A549 (cell line): ENCODE results near the gene CGRRF1. TPM values are rescaled to one million over a fixed set of nuclear protein-coding genes. Genes with fewer than 3 reads are reported as not detected.

ENCODE experiments used
- ATAC-seq, 2 experiments: fragments of 200-7000 bp in 1 of 2; fragments of >200 bp in 1 of 2; cut with Nextera tagmentation in 1 of 2; cut with Tn5 transposase in 1 of 2; 3 replicates each; pipeline versions ENCODE4 v1.8.0 to v1.9.1; 2018 to 2020; ENCODE audit warnings: mild to moderate bottlenecking in 1 of 2, moderate library complexity in 1 of 2
- CTCF ChIA-PET: fragments of 300-600 bp; sonication (Branson Sonifier 250); formaldehyde crosslinking; extraction: SDS; loops from one replicate; lab custom pipeline; 2021; ENCODE audit warnings: antibody characterized with exemption, inconsistent platforms; lab: Yijun Ruan, JAX
- POLR2A ChIA-PET: fragments of 350-600 bp; formaldehyde crosslinking; extraction: SDS; loops from one replicate; lab custom pipeline; 2021; ENCODE audit warnings: antibody characterized with exemption, inconsistent platforms; lab: Yijun Ruan, JAX
- DNase-seq, 2 experiments: peaks; one replicate each; pipeline versions ENCODE4 v3.0.0 to v3.0.0-alpha.2; 2011 to 2016; ENCODE audit warnings: low read depth in 1 of 2, low spot score in 1 of 2
- FAIRE-seq: peaks from 2 replicates; lab custom pipeline; 2011; peaks lifted over from hg19 to GRCh38; lab: Jason Lieb, UNC
- H3K27ac ChIP-seq, 2 experiments: fragments of >200 bp; sonication (Bioruptor Twin); formaldehyde crosslinking; 3 replicates each; pipeline ENCODE4 v1.5.1; 2016 to 2017
- H3K4me1 ChIP-seq: fragments of >200 bp; sonication (Bioruptor Twin); formaldehyde crosslinking; 3 replicates; pipeline ENCODE4 v1.6.1; 2016
- H3K4me2 ChIP-seq: fragments of >200 bp; sonication (Bioruptor Twin); formaldehyde crosslinking; 3 replicates; pipeline ENCODE4 v1.6.1; 2016
- H3K4me3 ChIP-seq: fragments of >200 bp; sonication (Bioruptor Twin); formaldehyde crosslinking; 3 replicates; pipeline ENCODE4 v1.5.1; 2016
- H3K9me3 ChIP-seq: fragments of >200 bp; sonication (Bioruptor Twin); formaldehyde crosslinking; 3 replicates; pipeline ENCODE4 v1.6.1; 2016
- ATOH8 ChIP-seq: fragments of 250-450 bp; sonication (Bioruptor Pico); IDR thresholded peaks from 2 replicates; pipeline ENCODE4 v1.5.0; 2020; ENCODE audit warnings: low read depth, mild to moderate bottlenecking, moderate library complexity
- BCL3 ChIP-seq: fragments of >200 bp; sonication (Bioruptor Twin); formaldehyde crosslinking; IDR thresholded peaks from 3 replicates; pipeline ENCODE4 v1.6.1; 2016
- BHLHE40 ChIP-seq: IDR thresholded peaks from 2 replicates; pipeline ENCODE4 v1.6.1; 2012; ENCODE audit warnings: low read depth, low read length, inconsistent platforms
- CBX8 ChIP-seq: fragments of 200-600 bp; sonication (generic); IDR thresholded peaks from 2 replicates; pipeline ENCODE4 v1.6.1; 2016
- CEBPB ChIP-seq, 2 experiments: fragments of >200 bp in 1 of 2; sonication (Bioruptor Twin) in 1 of 2; formaldehyde crosslinking in 1 of 2; IDR thresholded peaks; 2 replicates each; pipeline ENCODE4 v1.6.1; 2012 to 2016
- CHD4 ChIP-seq: fragments of 200-600 bp; sonication (generic); IDR thresholded peaks from 2 replicates; pipeline ENCODE4 v1.6.1; 2016; ENCODE audit warnings: antibody characterized with exemption, mild to moderate bottlenecking, borderline replicate concordance
- E2F6 ChIP-seq: IDR thresholded peaks from 2 replicates; pipeline ENCODE4 v1.6.1; 2012; ENCODE audit warnings: low read depth, borderline replicate concordance
- EHF ChIP-seq: fragments of 250-450 bp; sonication (Bioruptor Pico); IDR thresholded peaks from 2 replicates; pipeline ENCODE4 v1.5.0; 2020; ENCODE audit warnings: mild to moderate bottlenecking
- EP300 ChIP-seq, 2 experiments: fragments of >200 bp; sonication (Bioruptor Twin); formaldehyde crosslinking; IDR thresholded peaks; 2 replicates in 1 of 2; 3 replicates in 1 of 2; pipeline ENCODE4 v1.6.1; 2016 to 2017
- ESRRA ChIP-seq: fragments of 150-350 bp; IDR thresholded peaks from 2 replicates; pipeline ENCODE4 v1.6.1; 2014; ENCODE audit warnings: mild to moderate bottlenecking, low read length, borderline replicate concordance
- FOSL2 ChIP-seq, 2 experiments: fragments of 450-650 bp in 1 of 2; fragments of >200 bp in 1 of 2; sonication (Bioruptor Twin) in 1 of 2; formaldehyde crosslinking; IDR thresholded peaks; 2 replicates each; pipeline versions ENCODE4 v1.5.0 to v1.6.1; 2016 to 2020; ENCODE audit warnings: mild to moderate bottlenecking in 1 of 2, moderate library complexity in 1 of 2
- FOXS1 ChIP-seq: fragments of 250-450 bp; sonication (Bioruptor Pico); IDR thresholded peaks from 2 replicates; pipeline ENCODE4 v1.5.0; 2020; ENCODE audit warnings: mild to moderate bottlenecking, moderate library complexity
- HES2 ChIP-seq: fragments of >200 bp; sonication (Bioruptor Twin); formaldehyde crosslinking; IDR thresholded peaks from 2 replicates; pipeline ENCODE4 v1.6.1; 2016
- HEYL ChIP-seq: fragments of 250-450 bp; sonication (Bioruptor Pico); IDR thresholded peaks from 2 replicates; pipeline ENCODE4 v1.8.0; 2021; ENCODE audit warnings: mild to moderate bottlenecking, moderate library complexity
- HMGXB4 ChIP-seq: fragments of 250-450 bp; sonication (Bioruptor Pico); IDR thresholded peaks from 2 replicates; pipeline ENCODE4 v1.5.0; 2021; ENCODE audit warnings: mild to moderate bottlenecking, moderate library complexity, borderline replicate concordance
- HOXA7 ChIP-seq: fragments of 250-450 bp; sonication (Bioruptor Pico); IDR thresholded peaks from 2 replicates; pipeline ENCODE4 v1.5.0; 2020; ENCODE audit warnings: mild to moderate bottlenecking, moderate library complexity
- HOXB5 ChIP-seq: fragments of 250-450 bp; sonication (Bioruptor Pico); IDR thresholded peaks from 2 replicates; pipeline ENCODE4 v1.5.0; 2020; ENCODE audit warnings: mild to moderate bottlenecking, moderate library complexity
- JUNB ChIP-seq: fragments of >200 bp; sonication (Bioruptor Twin); formaldehyde crosslinking; IDR thresholded peaks from 2 replicates; pipeline ENCODE4 v1.6.1; 2016
- MAZ ChIP-seq: fragments of 150-350 bp; IDR thresholded peaks from 2 replicates; pipeline ENCODE4 v1.6.1; 2014; ENCODE audit warnings: antibody characterized with exemption, low read depth, low read length, borderline replicate concordance
- MYC ChIP-seq: IDR thresholded peaks from 2 replicates; pipeline ENCODE4 v1.6.1; 2012; ENCODE audit warnings: mild to moderate bottlenecking, inconsistent platforms, low read length, improper control_type of control experiment, borderline replicate concordance
- NPAS2 ChIP-seq: fragments of 250-450 bp; sonication (Bioruptor Pico); IDR thresholded peaks from 2 replicates; pipeline ENCODE4 v1.8.0; 2022; ENCODE audit warnings: mild to moderate bottlenecking, moderate library complexity, borderline replicate concordance
- NR3C1 ChIP-seq: fragments of >200 bp; sonication (Bioruptor Twin); formaldehyde crosslinking; IDR thresholded peaks from 3 replicates; pipeline ENCODE4 v1.6.1; 2017
- RARB ChIP-seq: fragments of 250-450 bp; sonication (Bioruptor Pico); IDR thresholded peaks from 2 replicates; pipeline ENCODE4 v1.8.0; 2021; ENCODE audit warnings: mild to moderate bottlenecking, moderate library complexity
- SMC3 ChIP-seq: fragments of >200 bp; sonication (Bioruptor Twin); formaldehyde crosslinking; IDR thresholded peaks from 3 replicates; pipeline ENCODE4 v1.6.1; 2018; ENCODE audit warnings: inconsistent platforms
- SREBF2 ChIP-seq: fragments of 450-650 bp; IDR thresholded peaks from 2 replicates; pipeline ENCODE4 v1.6.1; 2014; ENCODE audit warnings: mild to moderate bottlenecking, moderate library complexity
- USF2 ChIP-seq: fragments of 450-650 bp; IDR thresholded peaks from 2 replicates; pipeline ENCODE4 v1.6.1; 2014; ENCODE audit warnings: antibody characterized with exemption
- ZC3H11A ChIP-seq: fragments of 450-650 bp; IDR thresholded peaks from 2 replicates; pipeline ENCODE4 v1.6.1; 2014; ENCODE audit warnings: antibody characterized with exemption, mild to moderate bottlenecking
- ZFP36 ChIP-seq: fragments of 450-650 bp; IDR thresholded peaks from 2 replicates; pipeline ENCODE4 v1.6.1; 2014; ENCODE audit warnings: borderline replicate concordance; ENCODE audit not compliant: partially characterized antibody
- ZNF302 ChIP-seq: fragments of 250-450 bp; sonication (Bioruptor Pico); IDR thresholded peaks from 2 replicates; pipeline ENCODE4 v1.9.0; 2021; ENCODE audit warnings: inconsistent platforms, mild to moderate bottlenecking, moderate library complexity
- ZSCAN20 ChIP-seq: fragments of 250-450 bp; sonication (Bioruptor Pico); IDR thresholded peaks from 2 replicates; pipeline ENCODE4 v1.8.0; 2022; ENCODE audit warnings: mild to moderate bottlenecking, moderate library complexity
- WGBS: methylation state at CpG from one replicate; pipeline ENCODE4 v1.1.6; 2017; ENCODE audit errors: missing lambda C conversion rate; 5-methylcytosine and 5-hydroxymethylcytosine counted together
- polyA plus RNA-seq, 4 experiments: library from polyadenylated mRNA; depleted of rRNA in 3 of 4; stranded (reverse); fragments of >200 nt; fragmentation: RNase III in 1 of 4; extraction: RNeasy Plus Mini Kit Qiagen cat#74134 plus additional on column Dnase treatment in 1 of 4; gene quantifications; 2 replicates in 3 of 4; 3 replicates in 1 of 4; pipeline ENCODE4 v1.2.3, GENCODE V29; 2011 to 2017

The CGRRF1 gene
- polyA plus RNA-seq, 2 of the 4 experiments (the other 2 are of a cell fraction), result 15.8 to 35.4 TPM

- DNase-seq (no peak), ATAC-seq (no peak), FAIRE-seq (no peak)
- no peak overlapping the region for H3K27ac ChIP-seq
- TF ChIP-seq ZC3H11A, result no peak
- no peak for TF ChIP-seq HEYL (CRISPR knock-in tag)
- TF ChIP-seq EP300 (IDR thresholded peaks at IDR 0.05), result no peak
- TF ChIP-seq BHLHE40, result no peak
- no peak for TF ChIP-seq NPAS2 (CRISPR knock-in tag)
- no peak for TF ChIP-seq HES2
- no peak for TF ChIP-seq CBX8
- no peak for TF ChIP-seq MYC
- no peak for TF ChIP-seq HOXA7 (CRISPR knock-in tag)
- TF ChIP-seq SREBF2, result no peak
- TF ChIP-seq ZFP36, result no peak
- no peak for TF ChIP-seq ZSCAN20
- no peak for TF ChIP-seq FOXS1 (CRISPR knock-in tag)
- no peak for TF ChIP-seq E2F6
- no peak for TF ChIP-seq FOSL2 (IDR thresholded peaks at IDR 0.05)
- no peak for TF ChIP-seq FOSL2 (CRISPR knock-in tag; IDR thresholded peaks at IDR 0.05)
- no peak for TF ChIP-seq EHF (CRISPR knock-in tag)
- no peak for TF ChIP-seq ESRRA
- TF ChIP-seq ATOH8 (CRISPR knock-in tag), result no peak
- no peak for TF ChIP-seq CHD4
- H3K4me1 ChIP-seq, result no peaks in the 10 kb centered on the region
- ChIA-PET CTCF (interaction anchor here (1.3 kb wide), 1 partner anchor 10 kb away, joined by 3 read pairs; no protein-coding TSS in a partner anchor), POLR2A (no interaction called here)
- H3K9me3 ChIP-seq, result peaks cover 15% of the 10 kb centered on the region
- no peak overlapping the region for H3K4me3 ChIP-seq
- no peak overlapping the region for H3K4me2 ChIP-seq
- 39% methylated on average over 5 of the region's 5 CpGs for WGBS
Observed at GRCh38 chr14:54462048-54462447, 47.7 kb upstream of the CGRRF1 start.

- Histone ChIP-seq H3K4me2 (no peak overlapping the region), H3K27ac (no peak overlapping the region), H3K4me1 (peaks cover 5% of the 10 kb centered on the region), H3K9me3 (peaks cover 17% of the 10 kb centered on the region), H3K4me3 (no peak overlapping the region)
- ChIA-PET CTCF (interaction anchor here (1.2 to 2.1 kb wide), 3 partner anchors 9 to 23 kb away, joined by 3 to 5 read pairs (median 3); partner anchors contain the start of gene GMFB), POLR2A (no interaction called here)
- TF ChIP-seq JUNB (no peak), BCL3 (no peak), RARB (CRISPR knock-in tag) (no peak), SMC3 (no peak), MAZ (no peak), HMGXB4 (no peak), E2F6 (no peak), HOXB5 (CRISPR knock-in tag) (no peak), USF2 (no peak), EP300 (IDR thresholded peaks at IDR 0.05) (no peak), CEBPB (IDR thresholded peaks at IDR 0.05) (no peak), ZNF302 (CRISPR knock-in tag) (no peak), HEYL (CRISPR knock-in tag) (no peak), NR3C1 (no peak), CBX8 (no peak), HOXA7 (CRISPR knock-in tag) (no peak)
- no peak for DNase-seq
- no peak for ATAC-seq
- no peak for FAIRE-seq
- WGBS, result 67% methylated on average over 4 of the region's 4 CpGs
Observed at GRCh38 chr14:54465654-54466053, 44.1 kb upstream of the CGRRF1 start.
